Measurements from ENCODE around the gene CHN2. TPM values are rescaled to one million over a fixed set of nuclear protein-coding genes. Genes with fewer than 3 reads are reported as not detected.

Gene CHN2
- total RNA-seq, 1 experiment from 2014 or later = 0.15 TPM

DNA sequence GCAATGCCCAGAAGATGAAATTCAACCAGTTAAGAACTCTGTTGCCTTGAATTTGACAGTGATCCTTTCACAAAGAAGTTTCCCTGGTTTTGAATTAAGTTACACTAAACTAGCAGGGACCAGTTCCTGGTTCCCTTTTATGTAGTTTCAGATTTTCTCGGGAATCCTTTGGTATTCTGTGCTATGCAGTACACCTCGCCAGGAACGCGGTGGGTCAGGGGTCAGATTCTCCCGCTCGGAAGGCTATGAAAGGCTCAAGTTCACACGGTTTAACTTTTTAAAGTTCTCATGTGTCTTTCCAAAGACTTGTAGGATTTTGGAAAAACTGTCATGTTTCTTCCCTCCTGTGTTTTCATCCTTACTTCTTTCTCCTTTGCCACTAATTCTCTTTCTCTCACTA, 264.4 kb downstream of the CHN2 start:
- TF ChIP-seq TCF7L2 (IDR thresholded peaks at IDR 0.05; ENCODE audit: low read depth, low read length) (no peak), SIN3A (IDR thresholded peaks at IDR 0.05; ENCODE audit: borderline replicate concordance, insufficient read depth, low read depth, low read length) (no peak), POLR2AphosphoS5 (IDR thresholded peaks at IDR 0.05; ENCODE audit: low read depth, low read length) (no peak)
- TF ChIP-seq, protein P1, sequence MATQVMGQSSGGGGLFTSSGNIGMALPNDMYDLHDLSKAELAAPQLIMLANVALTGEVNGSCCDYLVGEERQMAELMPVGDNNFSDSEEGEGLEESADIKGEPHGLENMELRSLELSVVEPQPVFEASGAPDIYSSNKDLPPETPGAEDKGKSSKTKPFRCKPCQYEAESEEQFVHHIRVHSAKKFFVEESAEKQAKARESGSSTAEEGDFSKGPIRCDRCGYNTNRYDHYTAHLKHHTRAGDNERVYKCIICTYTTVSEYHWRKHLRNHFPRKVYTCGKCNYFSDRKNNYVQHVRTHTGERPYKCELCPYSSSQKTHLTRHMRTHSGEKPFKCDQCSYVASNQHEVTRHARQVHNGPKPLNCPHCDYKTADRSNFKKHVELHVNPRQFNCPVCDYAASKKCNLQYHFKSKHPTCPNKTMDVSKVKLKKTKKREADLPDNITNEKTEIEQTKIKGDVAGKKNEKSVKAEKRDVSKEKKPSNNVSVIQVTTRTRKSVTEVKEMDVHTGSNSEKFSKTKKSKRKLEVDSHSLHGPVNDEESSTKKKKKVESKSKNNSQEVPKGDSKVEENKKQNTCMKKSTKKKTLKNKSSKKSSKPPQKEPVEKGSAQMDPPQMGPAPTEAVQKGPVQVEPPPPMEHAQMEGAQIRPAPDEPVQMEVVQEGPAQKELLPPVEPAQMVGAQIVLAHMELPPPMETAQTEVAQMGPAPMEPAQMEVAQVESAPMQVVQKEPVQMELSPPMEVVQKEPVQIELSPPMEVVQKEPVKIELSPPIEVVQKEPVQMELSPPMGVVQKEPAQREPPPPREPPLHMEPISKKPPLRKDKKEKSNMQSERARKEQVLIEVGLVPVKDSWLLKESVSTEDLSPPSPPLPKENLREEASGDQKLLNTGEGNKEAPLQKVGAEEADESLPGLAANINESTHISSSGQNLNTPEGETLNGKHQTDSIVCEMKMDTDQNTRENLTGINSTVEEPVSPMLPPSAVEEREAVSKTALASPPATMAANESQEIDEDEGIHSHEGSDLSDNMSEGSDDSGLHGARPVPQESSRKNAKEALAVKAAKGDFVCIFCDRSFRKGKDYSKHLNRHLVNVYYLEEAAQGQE (IDR thresholded peaks at IDR 0.05; ENCODE audit: insufficient read depth in 1 of 2, low read depth in 2 of 2, low read length in 1 of 2) = no peak
- TF ChIP-seq, protein P2, sequence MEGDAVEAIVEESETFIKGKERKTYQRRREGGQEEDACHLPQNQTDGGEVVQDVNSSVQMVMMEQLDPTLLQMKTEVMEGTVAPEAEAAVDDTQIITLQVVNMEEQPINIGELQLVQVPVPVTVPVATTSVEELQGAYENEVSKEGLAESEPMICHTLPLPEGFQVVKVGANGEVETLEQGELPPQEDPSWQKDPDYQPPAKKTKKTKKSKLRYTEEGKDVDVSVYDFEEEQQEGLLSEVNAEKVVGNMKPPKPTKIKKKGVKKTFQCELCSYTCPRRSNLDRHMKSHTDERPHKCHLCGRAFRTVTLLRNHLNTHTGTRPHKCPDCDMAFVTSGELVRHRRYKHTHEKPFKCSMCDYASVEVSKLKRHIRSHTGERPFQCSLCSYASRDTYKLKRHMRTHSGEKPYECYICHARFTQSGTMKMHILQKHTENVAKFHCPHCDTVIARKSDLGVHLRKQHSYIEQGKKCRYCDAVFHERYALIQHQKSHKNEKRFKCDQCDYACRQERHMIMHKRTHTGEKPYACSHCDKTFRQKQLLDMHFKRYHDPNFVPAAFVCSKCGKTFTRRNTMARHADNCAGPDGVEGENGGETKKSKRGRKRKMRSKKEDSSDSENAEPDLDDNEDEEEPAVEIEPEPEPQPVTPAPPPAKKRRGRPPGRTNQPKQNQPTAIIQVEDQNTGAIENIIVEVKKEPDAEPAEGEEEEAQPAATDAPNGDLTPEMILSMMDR (IDR thresholded peaks at IDR 0.05) = no peak
- ChIA-PET POLR2A (no interaction called here), CTCF (no interaction called here)
- no peak for ATAC-seq
- BruUV-seq (replicated peaks) = no TSS peak
- Histone ChIP-seq H3K27ac (ENCODE audit: low read length) (no peak overlapping the region), H3K4me1 (ENCODE audit: control insufficient read depth, insufficient read depth, low read length) (no peaks in the 10 kb centered on the region), H3K27me3 (ENCODE audit: control insufficient read depth, insufficient read depth, low read length) (peaks cover 13% of the 10 kb centered on the region), H3K4me3 (ENCODE audit: low read depth in 2 of 2, low read length in 2 of 2) (no peak overlapping the region), H3K36me3 (ENCODE audit: control insufficient read depth, insufficient read depth, low read length) (no peaks in the 10 kb centered on the region), H3K9me3 (ENCODE audit: control insufficient read depth, insufficient read depth, low read depth, low read length) (no peaks in the 10 kb centered on the region)
- no peak for DNase-seq (ENCODE audit: low read depth, low spot score)
- in situ Hi-C loops (cut with HindIII; ENCODE audit: low pct_unique_long_range_greater_than_20kb, low sequenced_read_pairs) (no loop called here), intact Hi-C loops (cut with micrococcal nuclease; ENCODE audit: unreplicated experiment) (no loop called here)

DNA sequence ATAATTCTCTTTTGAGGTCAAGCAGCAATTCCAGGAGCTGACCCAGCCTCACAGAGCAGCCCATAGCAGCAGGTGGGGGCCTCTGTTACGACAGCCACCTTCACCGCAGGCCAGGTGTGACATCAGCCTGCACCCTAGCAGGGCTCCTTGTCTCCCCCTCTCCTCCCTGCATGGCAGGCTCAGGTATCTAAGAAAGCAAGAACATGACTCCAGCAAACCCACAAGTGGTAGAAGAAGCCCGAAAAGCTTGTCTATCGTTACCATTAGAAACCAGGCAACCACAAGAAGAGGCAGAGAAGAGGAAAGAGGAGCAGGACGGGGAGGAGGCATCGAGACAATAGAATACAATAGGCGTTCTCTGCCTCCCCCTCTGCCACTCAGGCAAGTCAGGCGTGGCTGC, 265.0 kb downstream of the CHN2 start:
- no peak overlapping the region for H3K4me3 ChIP-seq (ENCODE audit: low read depth in 2 of 2, low read length in 2 of 2)
- H3K4me1 ChIP-seq (ENCODE audit: control insufficient read depth, insufficient read depth, low read length) = no peaks in the 10 kb centered on the region
- DNase-seq (ENCODE audit: low read depth, low spot score) (no peak), ATAC-seq (no peak)
- H3K36me3 ChIP-seq (ENCODE audit: control insufficient read depth, insufficient read depth, low read length) = no peaks in the 10 kb centered on the region
- TF ChIP-seq SIN3A (IDR thresholded peaks at IDR 0.05; ENCODE audit: borderline replicate concordance, insufficient read depth, low read depth, low read length) = no peak
- H3K27ac ChIP-seq (ENCODE audit: low read length) = no peak overlapping the region
- intact Hi-C loops (cut with micrococcal nuclease; ENCODE audit: unreplicated experiment) = no loop called here
- in situ Hi-C loops (cut with HindIII; ENCODE audit: low pct_unique_long_range_greater_than_20kb, low sequenced_read_pairs) = no loop called here
- CTCF ChIA-PET = no interaction called here
- peaks cover 13% of the 10 kb centered on the region for H3K27me3 ChIP-seq (ENCODE audit: control insufficient read depth, insufficient read depth, low read length)
- POLR2A ChIA-PET = no interaction called here
- BruUV-seq (replicated peaks) = no TSS peak
- no peaks in the 10 kb centered on the region for H3K9me3 ChIP-seq (ENCODE audit: control insufficient read depth, insufficient read depth, low read depth, low read length)

DNA sequence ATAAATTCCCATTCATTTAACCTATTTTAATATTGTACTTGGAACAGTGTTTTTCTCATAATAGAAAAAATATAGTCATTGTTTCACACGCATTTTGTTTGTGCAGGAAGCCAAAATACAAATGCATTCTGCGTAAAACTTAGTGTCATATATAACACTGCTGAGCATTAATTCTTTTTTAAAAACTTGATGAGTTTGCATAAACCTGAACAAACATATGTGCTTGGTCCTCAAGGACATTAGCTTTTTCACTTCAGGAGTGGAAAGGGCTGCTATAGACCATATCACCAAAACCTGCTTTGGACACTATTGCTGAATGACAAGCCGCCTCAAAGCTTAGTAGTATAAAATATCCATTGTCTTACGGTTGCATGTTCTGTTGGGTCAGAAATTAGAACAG, 267.4 kb downstream of the CHN2 start:
- no TSS peak for BruUV-seq (replicated peaks)
- ChIA-PET CTCF (no interaction called here), POLR2A (interaction anchor here (0.6 kb wide), 1 partner anchor 157 kb away, joined by 3 read pairs; no protein-coding TSS in a partner anchor)
- intact Hi-C loops (cut with micrococcal nuclease; ENCODE audit: unreplicated experiment) = no loop called here
- H3K27me3 ChIP-seq (ENCODE audit: control insufficient read depth, insufficient read depth, low read length) = peaks cover 26% of the 10 kb centered on the region
- H3K9me3 ChIP-seq (ENCODE audit: control insufficient read depth, insufficient read depth, low read depth, low read length) = no peaks in the 10 kb centered on the region
- no peak overlapping the region for H3K4me3 ChIP-seq (ENCODE audit: low read depth in 2 of 2, low read length in 2 of 2)
- DNase-seq (ENCODE audit: low read depth, low spot score) = no peak
- no peak overlapping the region for H3K27ac ChIP-seq (ENCODE audit: low read length)
- H3K36me3 ChIP-seq (ENCODE audit: control insufficient read depth, insufficient read depth, low read length) = no peaks in the 10 kb centered on the region
- TF ChIP-seq SIN3A (IDR thresholded peaks at IDR 0.05; ENCODE audit: borderline replicate concordance, insufficient read depth, low read depth, low read length) = no peak
- TF ChIP-seq, protein P2 (IDR thresholded peaks at IDR 0.05) = no peak
- no peak for TF ChIP-seq TCF7L2 (IDR thresholded peaks at IDR 0.05; ENCODE audit: low read depth, low read length)
- no peak for TF ChIP-seq POLR2AphosphoS5 (IDR thresholded peaks at IDR 0.05; ENCODE audit: low read depth, low read length)
- TF ChIP-seq, protein P1 (IDR thresholded peaks at IDR 0.05; ENCODE audit: insufficient read depth in 1 of 2, low read depth in 2 of 2, low read length in 1 of 2) = no peak
- in situ Hi-C loops (cut with HindIII; ENCODE audit: low pct_unique_long_range_greater_than_20kb, low sequenced_read_pairs) = no loop called here
- H3K4me1 ChIP-seq (ENCODE audit: control insufficient read depth, insufficient read depth, low read length) = no peaks in the 10 kb centered on the region
- no peak for ATAC-seq

Data from Panc1 (cell line).